GM12873 (cell line): ENCODE measurements around the gene ANAPC15.

Source experiments
- TF ChIP-seq, protein P1 (sequence below): IDR thresholded peaks from 2 replicates; pipeline ENCODE4 v1.5.1; 2012; ENCODE audit warnings: low read depth, mild to moderate bottlenecking, moderate library complexity, low read length, control low read depth; ENCODE audit not compliant: insufficient read depth; ENCODE audit errors: missing control alignments

The ANAPC15 gene

DNA sequence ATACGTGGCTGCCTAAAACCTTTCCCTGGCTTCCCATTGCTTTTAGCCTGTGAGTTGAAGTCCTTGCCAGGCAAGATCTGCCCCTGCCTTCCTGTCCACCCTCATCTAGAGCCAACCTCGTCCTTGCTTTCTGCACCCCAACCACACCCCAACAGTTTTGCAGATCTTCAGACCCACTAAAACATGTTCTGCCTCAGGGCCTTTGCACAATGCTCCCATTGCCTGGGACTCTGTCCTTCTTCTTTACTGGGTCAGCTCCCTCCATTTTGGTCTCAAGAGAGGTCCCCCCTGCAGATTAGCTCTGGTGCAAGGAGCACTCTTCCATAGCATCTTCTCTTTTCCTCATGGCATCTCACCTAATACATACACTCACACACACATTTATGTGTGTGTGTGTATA lies 8.4 kb upstream of the ANAPC15 start:
- TF ChIP-seq, protein P1, sequence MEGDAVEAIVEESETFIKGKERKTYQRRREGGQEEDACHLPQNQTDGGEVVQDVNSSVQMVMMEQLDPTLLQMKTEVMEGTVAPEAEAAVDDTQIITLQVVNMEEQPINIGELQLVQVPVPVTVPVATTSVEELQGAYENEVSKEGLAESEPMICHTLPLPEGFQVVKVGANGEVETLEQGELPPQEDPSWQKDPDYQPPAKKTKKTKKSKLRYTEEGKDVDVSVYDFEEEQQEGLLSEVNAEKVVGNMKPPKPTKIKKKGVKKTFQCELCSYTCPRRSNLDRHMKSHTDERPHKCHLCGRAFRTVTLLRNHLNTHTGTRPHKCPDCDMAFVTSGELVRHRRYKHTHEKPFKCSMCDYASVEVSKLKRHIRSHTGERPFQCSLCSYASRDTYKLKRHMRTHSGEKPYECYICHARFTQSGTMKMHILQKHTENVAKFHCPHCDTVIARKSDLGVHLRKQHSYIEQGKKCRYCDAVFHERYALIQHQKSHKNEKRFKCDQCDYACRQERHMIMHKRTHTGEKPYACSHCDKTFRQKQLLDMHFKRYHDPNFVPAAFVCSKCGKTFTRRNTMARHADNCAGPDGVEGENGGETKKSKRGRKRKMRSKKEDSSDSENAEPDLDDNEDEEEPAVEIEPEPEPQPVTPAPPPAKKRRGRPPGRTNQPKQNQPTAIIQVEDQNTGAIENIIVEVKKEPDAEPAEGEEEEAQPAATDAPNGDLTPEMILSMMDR, result no peak

DNA sequence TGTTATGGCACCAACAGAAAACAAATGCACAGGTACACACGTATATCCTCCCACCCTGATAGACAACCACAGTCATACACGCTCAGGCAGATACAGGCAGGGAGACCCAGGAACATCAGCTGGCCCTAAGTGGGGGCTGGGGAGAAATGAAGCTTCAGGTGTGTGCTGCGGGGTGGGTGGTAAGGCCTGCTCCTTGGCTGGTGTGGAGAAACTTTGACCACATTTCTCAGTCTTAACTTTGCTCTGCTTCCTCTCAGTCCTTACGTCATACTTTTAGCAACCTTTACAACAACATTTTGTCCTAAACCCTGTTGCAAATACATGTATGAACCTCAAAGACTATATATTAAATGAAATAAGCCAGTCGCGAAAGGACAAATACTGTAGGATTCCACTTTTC lies 6.7 kb upstream of the ANAPC15 start:
- TF ChIP-seq, protein P1, result no peak

DNA sequence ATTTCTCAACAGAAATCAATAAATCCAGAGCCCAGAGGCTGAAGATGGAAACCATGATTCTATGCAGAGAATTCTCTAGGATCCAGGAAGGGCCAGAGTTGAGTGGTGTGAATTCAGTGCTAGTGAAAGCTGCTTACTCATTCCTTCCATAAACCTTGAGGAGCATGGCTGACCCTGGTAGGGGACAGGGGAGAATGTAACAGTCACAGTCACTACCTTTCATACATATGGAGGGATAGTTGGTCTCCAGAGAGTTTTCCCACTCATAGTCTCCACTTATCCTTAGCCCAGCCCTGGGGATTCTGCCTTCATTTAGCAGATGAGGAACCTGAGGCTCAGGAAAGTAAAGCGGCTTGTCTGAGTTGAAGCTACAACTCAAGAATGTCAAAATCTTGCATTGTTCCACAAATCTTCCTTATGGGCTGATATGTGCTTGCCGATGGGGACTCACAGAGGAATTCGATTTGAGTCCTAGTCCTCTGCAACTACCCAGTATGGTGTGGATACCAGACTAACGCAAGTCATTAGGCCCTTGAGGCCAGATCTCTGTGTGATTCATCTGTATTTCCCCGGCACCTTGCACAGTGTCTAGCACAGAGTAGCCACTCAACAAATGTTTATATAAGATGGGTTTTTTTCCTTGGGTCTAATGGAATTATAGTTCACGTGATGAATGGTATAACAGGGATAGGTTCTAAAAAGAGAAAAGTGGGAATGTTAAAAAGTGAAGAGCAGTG lies 3.7 kb upstream of the ANAPC15 start:
- TF ChIP-seq, protein P1, result no peak

DNA sequence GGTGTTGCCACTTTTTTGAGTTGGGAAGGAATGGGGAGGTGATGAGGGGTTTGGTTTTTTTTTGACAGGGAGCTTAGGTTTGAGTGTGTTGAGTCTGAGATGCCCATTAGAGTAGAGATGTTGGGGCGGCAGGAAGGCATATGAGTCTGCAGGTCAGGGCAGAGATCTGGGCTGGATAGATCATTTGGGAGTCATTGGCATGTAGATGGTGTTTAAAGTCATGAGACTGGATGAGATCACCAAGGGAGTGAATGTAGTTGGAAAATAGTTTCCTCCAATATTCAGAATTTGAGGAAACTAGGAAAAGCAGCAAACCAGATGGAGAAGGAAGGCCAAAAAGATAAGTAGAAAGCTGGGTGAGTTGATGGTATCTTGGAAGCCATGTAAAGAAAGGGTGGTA lies 2.1 kb upstream of the ANAPC15 start:
- TF ChIP-seq, protein P1, result no peak

DNA sequence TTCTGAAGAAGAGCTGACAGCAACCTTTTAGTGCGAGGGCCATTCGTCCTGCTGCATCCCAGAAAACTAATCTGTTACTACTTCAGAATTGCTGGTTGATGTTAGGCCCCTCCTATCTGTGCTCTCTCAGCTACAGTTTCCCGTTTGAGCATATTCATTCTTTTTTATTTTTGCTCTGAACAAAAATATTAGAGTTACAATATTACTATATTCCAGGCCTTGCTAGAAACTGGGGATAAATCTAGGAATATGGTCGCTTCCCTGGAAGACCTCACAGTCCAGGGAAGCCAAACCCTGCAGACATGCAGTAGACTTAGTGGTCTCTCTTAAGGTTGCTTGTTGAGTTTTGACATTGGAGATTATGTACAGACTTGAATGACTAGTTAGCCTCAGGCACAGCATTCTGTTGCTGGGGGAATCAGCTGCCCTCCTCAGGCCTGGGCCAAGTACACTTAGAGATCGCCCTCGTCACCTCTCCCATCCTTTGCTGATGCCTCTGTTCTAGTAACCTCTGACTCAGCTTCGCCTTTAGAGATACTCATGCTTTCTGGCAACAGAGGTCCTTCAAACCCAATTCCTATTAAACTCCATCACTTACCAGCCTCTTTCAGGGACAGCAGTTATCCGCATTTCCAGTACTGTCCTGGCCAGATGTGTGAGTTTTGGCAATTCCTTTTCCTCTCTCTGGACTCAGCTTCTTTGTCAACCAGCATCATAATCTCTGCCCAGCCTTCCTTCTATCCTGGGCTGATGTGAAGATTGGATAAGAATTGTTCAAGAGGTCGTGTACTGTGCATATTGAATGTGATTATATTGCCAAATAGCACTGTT lies 698 bp upstream of the ANAPC15 start:
- TF ChIP-seq, protein P1, result no peak

DNA sequence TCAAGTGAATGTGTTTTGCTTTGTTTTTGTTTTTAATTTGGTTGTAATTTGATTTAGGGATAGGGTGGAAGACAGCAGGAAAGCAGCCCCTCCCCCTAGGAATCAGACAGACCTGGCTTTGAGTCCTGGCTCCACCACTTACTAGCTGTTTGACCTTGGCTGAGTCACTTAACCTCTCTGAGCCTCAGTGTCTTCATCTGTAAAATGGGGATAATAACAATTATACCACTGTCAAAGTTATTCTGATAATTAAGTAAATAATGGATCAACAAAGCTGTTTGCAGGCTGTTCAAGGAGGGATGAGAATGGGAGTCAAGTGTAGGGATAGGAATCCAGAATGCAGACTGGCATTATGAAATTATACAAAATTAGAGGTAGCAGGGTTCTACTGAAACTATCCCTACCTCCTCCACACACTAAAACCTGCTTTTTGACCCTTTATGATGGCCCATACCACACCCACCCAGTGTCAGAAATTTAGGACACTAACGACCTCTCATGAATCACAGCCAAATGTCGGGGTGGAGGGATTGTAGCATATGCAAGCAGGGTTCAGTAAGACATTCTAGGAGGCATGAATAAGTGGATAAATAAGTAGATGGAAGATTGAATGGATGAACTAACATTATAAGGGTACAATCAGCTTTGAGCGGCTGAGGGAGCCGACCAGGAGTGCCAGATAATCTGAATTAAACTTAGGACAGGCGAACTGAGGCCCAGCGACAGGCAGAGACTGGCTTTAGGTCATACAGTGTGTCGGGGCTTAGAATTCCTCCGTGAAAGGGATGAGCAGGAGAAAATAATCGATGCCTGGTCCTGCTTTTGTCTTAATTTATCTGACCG lies 974 bp downstream of the ANAPC15 start:
- TF ChIP-seq, protein P1, result no peak

DNA sequence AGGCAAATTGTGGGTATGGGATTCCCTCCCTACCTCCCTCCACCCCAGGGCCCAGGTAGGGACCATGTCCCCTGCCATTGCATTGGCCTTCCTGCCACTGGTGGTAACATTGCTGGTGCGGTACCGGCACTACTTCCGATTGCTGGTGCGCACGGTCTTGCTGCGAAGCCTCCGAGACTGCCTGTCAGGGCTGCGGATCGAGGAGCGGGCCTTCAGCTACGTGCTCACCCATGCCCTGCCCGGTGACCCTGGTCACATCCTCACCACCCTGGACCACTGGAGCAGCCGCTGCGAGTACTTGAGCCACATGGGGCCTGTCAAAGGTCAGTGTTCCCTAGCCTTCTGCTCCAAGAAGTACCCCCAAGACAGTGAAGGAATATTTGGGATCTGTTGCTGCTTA lies 6.6 kb downstream of the ANAPC15 start, which contains the start of gene TOMT:
TOMT (plus strand) TSS at position 37 of the 400 bp plus-strand sequence; CDS start at position 65, 28 bp downstream.
- TF ChIP-seq, protein P1, result no peak
